ENCODE measurements around the gene RYR3.

RYR3 gene

DNA sequence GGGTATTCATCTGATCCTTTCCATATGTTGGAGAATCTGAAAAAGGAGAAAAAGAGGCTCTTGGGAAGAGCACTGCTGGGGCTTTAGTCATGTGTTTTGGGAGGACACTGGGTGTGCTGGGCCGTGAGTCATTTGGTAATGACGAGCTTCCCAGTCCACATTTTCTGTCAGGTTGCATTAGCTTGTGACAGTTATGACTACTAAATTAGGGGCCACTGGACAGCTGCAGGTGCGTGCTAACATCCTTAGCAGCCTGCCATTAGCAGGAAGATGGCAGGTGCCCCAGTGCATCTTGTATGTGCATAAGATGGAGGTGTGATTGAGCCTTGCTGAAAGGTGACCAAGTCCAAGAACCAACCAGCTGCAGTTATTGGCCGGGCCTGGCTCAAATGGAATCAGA, 242.4 kb downstream of the RYR3 start:
- H3K36me3 ChIP-seq (ENCODE audit: control insufficient read depth, insufficient read depth, low read length) = no peaks in the 10 kb centered on the region
- H3K4me3 ChIP-seq (replicated peaks; ENCODE audit: low read depth, low read length) = no peak overlapping the region
- no peak for DNase-seq (ENCODE audit: extremely low read depth, insufficient read length)
- TF ChIP-seq, protein P1, sequence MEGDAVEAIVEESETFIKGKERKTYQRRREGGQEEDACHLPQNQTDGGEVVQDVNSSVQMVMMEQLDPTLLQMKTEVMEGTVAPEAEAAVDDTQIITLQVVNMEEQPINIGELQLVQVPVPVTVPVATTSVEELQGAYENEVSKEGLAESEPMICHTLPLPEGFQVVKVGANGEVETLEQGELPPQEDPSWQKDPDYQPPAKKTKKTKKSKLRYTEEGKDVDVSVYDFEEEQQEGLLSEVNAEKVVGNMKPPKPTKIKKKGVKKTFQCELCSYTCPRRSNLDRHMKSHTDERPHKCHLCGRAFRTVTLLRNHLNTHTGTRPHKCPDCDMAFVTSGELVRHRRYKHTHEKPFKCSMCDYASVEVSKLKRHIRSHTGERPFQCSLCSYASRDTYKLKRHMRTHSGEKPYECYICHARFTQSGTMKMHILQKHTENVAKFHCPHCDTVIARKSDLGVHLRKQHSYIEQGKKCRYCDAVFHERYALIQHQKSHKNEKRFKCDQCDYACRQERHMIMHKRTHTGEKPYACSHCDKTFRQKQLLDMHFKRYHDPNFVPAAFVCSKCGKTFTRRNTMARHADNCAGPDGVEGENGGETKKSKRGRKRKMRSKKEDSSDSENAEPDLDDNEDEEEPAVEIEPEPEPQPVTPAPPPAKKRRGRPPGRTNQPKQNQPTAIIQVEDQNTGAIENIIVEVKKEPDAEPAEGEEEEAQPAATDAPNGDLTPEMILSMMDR (IDR thresholded peaks at IDR 0.05; ENCODE audit: insufficient read depth, low read length, poor library complexity, severe bottlenecking) = no peak
- no peaks in the 10 kb centered on the region for H3K27me3 ChIP-seq (replicated peaks; ENCODE audit: control insufficient read depth, insufficient read depth, low read length)

DNA sequence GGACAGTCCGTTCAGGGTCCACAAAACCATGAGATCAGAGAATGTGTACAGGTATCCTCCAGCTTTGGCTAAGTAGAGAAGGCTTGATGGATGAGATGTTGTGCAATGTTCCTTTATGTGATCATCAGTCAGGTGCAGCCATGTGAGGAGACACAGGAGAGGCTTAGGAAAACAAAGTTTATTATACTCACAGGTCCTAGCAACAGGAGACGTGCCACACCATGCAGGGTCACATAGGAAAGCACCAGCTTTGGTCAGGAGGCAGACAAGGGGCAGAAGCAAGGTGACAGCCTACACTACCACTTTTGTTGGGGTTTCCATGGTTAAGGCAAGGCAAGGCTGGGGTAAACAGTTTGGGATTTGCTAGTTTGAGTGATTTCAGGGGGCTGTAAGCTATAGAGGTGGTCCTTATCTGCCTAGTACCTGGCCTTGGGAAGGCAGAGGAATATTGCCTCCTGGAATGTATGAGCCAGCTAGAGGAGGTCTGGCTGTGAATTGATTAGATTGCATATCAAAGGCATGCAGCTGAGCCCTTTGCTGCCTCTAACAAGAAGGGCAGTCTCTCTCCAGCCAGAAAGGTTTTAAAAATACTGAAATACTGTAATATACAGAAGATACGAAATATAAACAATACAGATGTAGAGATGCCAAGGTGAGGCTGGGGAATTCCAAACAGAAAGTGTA, 248.6 kb downstream of the RYR3 start:
- DNase-seq (ENCODE audit: extremely low read depth, insufficient read length) = no peak
- Histone ChIP-seq H3K4me3 (replicated peaks; ENCODE audit: low read depth, low read length) (no peak overlapping the region), H3K36me3 (ENCODE audit: control insufficient read depth, insufficient read depth, low read length) (no peaks in the 10 kb centered on the region), H3K27me3 (replicated peaks; ENCODE audit: control insufficient read depth, insufficient read depth, low read length) (no peaks in the 10 kb centered on the region)
- TF ChIP-seq, protein P1 (IDR thresholded peaks at IDR 0.05; ENCODE audit: insufficient read depth, low read length, poor library complexity, severe bottlenecking) = no peak

DNA sequence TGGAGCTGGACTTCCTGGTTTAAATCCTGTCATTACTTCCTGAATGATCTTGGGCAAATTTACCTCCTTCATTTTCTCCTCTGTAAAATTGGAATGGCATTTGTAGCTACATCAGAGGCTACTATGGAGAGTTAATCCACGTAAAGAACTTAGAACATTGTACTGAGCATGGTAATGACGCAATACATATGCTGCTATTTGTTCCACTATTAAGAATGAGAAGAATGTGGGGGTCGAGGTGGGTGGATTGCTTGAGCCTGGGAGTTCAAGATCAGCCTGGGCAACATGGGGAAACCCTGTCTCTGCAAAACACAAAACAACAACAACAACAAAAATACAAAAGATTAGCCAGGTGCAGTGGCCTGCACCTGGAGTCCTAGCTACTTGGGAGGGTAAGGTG, 250.6 kb downstream of the RYR3 start:
- DNase-seq (ENCODE audit: extremely low read depth, insufficient read length) = no peak

DNA sequence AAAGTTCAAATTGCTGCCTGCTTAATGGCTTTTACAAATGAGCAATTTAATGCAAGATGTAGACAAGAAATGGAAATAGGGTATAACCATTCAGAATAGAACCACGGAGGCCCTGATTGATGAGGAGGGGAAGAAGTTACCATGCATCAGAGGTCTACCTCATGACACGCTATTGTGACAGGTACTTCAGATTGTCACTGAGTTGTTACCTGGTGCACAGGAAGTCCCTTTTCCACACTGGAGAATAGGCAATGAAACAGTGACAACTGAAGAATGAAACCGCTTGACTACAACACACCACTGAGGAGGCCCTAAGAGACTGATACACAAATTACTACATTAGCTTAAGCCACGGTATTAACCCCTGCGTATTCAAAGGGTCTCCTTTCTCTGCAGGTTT, 251.2 kb downstream of the RYR3 start:
- TF ChIP-seq, protein P1 (IDR thresholded peaks at IDR 0.05; ENCODE audit: insufficient read depth, low read length, poor library complexity, severe bottlenecking) = no peak
- DNase-seq (ENCODE audit: extremely low read depth, insufficient read length) = no peak
- H3K4me3 ChIP-seq (replicated peaks; ENCODE audit: low read depth, low read length) = no peak overlapping the region
- no peaks in the 10 kb centered on the region for H3K36me3 ChIP-seq (ENCODE audit: control insufficient read depth, insufficient read depth, low read length)
- no peaks in the 10 kb centered on the region for H3K27me3 ChIP-seq (replicated peaks; ENCODE audit: control insufficient read depth, insufficient read depth, low read length)

More for the DNA sequence above, 250.6 kb downstream of the RYR3 start:
- no peaks in the 10 kb centered on the region for H3K36me3 ChIP-seq (ENCODE audit: control insufficient read depth, insufficient read depth, low read length)
- TF ChIP-seq, protein P1 (IDR thresholded peaks at IDR 0.05; ENCODE audit: insufficient read depth, low read length, poor library complexity, severe bottlenecking) = no peak
- H3K4me3 ChIP-seq (replicated peaks; ENCODE audit: low read depth, low read length) = no peak overlapping the region
- H3K27me3 ChIP-seq (replicated peaks; ENCODE audit: control insufficient read depth, insufficient read depth, low read length) = no peaks in the 10 kb centered on the region

DNA sequence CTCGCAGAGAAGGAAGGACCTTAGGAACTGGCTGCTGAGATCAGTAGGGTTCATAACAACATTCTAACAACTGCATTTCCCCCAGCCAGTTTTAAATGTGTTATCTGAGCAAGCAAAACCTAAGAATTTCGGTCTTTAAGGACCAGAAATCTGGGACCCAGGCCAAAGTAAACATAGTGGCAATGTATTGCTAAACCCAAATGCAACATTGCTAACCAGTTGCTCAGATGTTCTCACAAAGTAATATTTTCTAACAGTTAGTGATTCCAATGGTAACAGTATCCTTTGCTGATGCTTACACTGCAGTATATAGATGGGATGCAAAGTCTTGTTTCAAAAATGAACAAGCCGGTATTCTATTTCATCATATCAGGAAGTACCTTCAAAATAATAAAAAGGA, 254.3 kb downstream of the RYR3 start:
- no peaks in the 10 kb centered on the region for H3K36me3 ChIP-seq (ENCODE audit: control insufficient read depth, insufficient read depth, low read length)
- H3K4me3 ChIP-seq (replicated peaks; ENCODE audit: low read depth, low read length) = no peak overlapping the region
- no peak for DNase-seq (ENCODE audit: extremely low read depth, insufficient read length)
- TF ChIP-seq, protein P1 (IDR thresholded peaks at IDR 0.05; ENCODE audit: insufficient read depth, low read length, poor library complexity, severe bottlenecking) = no peak
- no peaks in the 10 kb centered on the region for H3K27me3 ChIP-seq (replicated peaks; ENCODE audit: control insufficient read depth, insufficient read depth, low read length)

DNA sequence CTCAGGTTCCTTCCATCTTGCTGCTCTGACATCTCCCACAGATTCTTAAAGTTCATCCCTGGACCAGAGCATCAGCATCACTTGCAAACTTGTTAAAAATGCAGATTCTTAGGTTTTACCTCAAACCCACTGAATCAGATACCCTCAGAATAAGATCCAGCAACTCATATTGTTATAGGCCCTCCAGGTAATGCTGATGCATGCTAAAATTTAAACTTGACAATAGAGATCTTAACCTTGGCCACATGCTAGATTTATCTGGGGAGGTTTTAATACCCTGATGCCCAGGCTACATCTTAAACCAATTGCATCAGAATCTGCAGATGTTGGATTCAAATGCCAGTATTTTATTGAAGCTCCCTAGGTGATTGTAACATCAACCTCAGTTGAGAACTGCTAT, 256.9 kb downstream of the RYR3 start:
- no peak for DNase-seq (ENCODE audit: extremely low read depth, insufficient read length)
- no peak overlapping the region for H3K4me3 ChIP-seq (replicated peaks; ENCODE audit: low read depth, low read length)
- TF ChIP-seq, protein P1 (IDR thresholded peaks at IDR 0.05; ENCODE audit: insufficient read depth, low read length, poor library complexity, severe bottlenecking) = no peak
- H3K27me3 ChIP-seq (replicated peaks; ENCODE audit: control insufficient read depth, insufficient read depth, low read length) = no peaks in the 10 kb centered on the region
- H3K36me3 ChIP-seq (ENCODE audit: control insufficient read depth, insufficient read depth, low read length) = no peaks in the 10 kb centered on the region
